NCI-H146 treated with DMSO at 0.1 percent for 48 hours (cell line): ENCODE measurements around the gene MOCOS.

Experiments used
- DNase-seq: peaks from one replicate; lab custom pipeline; 2025; ENCODE audit not compliant: unreplicated experiment; lab: John Stamatoyannopoulos, UW

MOCOS gene

DNA sequence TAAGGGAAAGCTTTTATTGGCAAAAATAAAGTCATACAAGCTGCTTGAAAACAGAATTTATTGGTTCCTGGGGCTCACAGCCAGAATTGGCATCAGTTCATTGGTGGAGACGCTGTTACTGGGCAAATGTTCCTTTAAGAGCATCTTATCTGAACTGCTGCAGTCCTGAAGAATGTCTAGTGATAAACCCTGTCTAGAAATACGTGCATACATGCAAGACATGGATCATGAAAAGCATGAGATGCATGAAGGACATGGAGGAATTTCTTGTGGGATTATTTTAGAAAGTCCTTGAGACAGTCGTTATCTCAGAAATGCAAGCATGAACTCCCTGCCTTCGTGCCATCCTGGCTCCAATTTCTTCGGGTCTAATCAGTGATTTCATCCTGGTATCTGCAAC is 77.7 kb downstream of the MOCOS start:
- no peak for DNase-seq

DNA sequence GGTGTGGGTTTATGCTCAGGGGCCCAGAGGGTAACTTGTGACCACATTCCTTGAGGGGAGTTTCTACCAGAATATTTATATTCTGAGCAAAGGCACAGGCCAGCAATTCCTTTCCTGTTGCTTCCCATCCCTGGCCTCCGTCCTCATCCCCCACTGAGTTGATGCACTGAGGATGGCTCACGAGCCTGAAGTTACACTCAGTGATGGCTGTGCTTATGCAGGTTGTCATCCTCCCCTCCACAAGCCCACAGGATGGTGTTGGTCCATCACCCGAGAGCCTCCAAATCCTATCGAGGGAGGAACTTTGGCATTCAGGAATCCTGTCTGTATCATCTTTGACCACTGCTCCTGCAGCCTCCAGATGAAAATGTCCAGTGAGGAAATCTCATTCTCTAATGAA is 81.9 kb downstream of the MOCOS start:
- DNase-seq = no peak

DNA sequence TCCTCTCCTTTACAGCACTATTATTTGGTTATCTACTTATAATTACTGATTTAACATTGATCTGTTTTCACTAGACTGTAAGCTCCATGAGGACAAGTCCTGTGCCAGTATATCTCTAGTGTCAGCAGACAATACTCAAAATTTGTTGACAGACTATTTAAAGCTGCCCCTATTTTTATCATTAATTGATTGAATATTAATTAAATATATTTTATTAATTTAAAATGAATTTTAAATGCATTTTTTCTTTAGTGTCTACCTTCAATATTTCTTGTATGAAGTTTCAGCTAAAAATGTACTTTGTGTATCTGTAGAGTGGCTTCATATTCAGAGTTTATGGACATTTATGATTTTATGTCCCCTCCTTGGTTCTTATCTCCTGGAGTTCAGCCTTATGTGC is 83.9 kb downstream of the MOCOS start:
- DNase-seq = no peak

DNA sequence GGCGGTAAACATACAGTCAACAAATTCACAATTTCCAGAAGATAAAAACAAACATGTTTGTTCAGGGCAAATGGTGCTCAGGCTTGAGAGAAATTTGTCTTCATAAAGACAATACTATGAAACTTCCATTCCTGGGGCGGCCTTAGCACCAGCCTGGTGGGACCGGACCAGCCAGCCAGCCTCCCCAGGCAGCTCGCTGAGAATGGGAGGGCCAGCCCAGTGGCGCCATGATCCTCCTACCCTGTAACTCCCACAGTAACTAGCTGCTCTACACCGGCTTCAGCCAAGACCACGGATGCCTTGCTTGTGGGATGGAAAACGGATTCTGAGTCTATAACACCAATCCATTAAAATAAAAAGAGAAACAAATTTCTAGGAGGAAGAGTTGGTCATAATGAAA is 86.0 kb downstream of the MOCOS start:
- DNase-seq = no peak

DNA sequence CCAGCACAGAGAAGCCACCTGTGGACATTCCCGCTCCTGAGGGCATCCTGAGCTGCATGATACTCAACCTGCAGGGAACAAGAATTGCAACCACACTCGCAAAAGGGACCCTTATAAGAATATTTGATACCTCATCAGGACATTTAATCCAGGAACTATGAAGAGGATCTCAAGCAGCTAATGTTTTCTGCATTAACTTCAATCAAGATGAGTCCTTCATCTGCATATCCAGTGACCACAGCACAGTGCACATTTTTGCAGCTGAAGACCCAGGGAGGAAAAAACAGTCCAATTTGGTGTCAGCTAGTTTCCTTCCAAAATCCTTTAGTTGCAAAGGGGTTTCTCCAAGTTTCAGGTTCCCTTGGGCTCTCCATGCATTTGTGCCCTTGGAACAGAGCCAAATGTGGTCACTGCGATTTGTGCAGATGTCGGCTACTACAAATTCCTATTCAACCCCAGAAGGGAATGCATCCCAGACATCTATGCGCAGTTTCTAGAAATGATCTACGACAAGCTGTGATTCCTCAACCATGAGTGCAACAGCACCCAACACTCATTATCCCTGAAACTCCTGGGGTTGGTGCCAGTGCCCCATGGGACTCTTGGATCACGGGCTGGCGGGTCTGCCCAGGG is 86.9 kb downstream of the MOCOS start:
- DNase-seq = no peak

DNA sequence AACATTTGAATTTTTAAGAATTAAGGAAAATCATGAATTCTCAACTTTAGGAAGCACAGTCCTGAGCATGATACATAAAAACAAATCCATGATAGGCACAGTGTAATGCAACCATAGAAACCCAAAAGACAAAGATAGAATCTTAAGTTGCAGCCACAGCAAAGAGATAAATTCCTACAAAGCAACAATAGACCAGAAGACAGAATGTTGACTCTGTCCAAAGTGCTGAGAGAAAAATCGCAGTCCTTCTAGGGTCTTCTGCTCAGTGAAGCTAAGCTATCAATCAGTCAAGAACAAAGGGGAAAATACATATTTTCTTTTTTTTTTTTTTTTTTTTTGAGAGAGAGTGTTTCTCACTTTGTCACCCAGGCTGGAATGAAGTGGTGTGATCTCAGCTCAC is 88.3 kb downstream of the MOCOS start:
- DNase-seq = no peak

DNA sequence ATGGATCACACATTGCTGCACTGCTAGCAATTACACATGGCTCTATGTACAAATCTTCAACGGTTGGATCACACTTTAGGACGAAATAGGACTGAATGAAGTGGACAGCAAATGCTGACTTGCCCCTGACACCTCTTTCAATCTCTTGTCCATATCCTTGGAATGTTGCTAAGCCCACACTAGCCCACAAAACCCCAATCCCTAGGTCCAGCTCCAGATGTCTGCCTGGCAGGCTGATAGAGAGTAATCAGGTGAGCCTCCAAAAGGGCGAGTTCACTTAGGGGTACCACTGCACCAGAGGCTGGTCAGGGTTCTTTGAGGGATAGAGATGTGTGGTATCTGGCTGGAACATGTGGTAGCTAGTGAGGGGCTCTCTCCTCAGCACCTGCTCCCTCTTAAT is 91.7 kb downstream of the MOCOS start:
- DNase-seq = no peak

DNA sequence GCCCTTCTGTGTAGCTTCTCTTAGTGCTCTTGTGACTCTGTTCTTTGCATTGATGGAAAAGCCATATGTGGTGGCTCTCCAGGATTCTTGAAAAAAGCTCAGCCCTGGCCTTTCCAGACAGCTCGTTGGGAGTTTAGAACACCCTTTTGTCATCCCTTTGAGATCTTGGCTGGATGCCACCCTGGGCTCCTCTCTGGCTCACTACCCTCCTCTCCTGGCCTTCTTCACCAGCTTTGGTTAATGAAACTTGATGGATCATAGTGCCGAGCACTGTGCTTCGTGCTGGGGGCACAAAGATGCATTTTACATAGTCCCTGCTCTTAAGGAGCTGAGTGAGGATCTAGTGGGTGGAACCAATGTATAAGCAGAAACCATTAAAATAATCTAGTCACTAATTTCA is 94.6 kb downstream of the MOCOS start:
- DNase-seq = no peak

DNA sequence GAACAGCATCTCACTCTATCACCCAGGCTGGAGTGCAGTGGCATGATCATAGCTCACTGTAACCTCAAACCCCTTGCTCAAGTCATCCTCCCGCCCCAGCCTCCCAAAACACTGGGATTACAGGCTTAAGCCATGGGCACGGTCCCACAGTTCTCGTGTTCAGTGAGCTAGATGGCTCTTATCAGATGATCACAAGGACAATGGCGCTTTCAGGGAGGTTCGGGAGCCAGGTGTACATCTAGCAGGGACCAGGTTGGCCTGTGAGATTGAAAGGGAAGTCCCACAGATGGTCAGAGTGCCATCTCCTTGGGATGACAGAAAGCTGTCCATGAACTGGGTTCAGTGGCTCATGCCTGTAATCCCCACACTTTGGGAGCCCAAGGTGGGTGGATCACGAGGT is 96.2 kb downstream of the MOCOS start:
- no peak for DNase-seq

DNA sequence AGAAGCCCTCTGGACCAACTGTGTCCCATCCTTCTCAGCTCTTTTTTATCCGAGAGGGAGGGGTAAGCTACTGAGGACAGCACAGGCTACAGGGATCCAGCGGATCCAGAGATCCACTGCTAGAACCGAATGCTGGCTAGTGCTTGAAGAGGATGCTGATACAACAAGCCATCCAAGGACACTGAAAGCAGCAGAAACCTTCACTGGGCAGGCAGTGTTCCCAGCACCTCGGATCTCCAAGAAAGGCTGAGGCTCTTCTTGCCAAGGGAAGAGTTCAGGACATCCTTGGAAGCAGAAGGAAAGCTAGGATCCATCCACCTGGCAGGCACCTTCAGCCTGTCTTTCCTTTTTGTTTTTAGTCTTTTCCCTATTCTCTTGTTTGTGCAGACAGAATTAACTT is 97.0 kb downstream of the MOCOS start:
- no peak for DNase-seq

DNA sequence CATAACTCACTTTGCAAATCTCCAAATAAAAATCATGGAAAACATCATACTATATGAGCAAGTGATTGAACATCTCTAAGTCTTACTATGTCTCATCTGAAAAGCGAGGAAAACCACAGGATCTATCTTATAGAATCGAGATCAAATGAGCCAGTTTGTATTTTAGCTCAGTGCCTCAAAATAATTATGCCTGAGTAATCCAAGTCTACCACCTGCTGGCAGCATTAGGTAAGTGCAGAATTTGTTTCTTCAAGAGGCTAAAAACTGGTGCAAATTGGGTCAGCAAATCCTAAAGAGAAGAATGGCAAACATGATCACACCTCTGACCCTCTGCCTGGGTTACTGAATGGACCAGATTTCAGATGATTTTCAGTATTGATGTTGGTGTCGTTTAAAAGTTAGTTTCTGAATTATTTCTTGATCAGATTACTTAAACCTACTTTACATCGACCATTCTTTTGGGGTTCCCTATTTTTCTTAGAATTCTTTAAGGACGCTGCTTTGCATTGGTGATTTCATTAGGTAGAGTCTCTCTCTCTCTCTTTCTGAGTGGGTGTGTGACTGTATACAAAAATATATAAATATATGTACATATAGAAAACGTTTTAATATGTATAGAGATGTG is 97.5 kb downstream of the MOCOS start:
- peak; percentile 80 for DNase-seq

DNA sequence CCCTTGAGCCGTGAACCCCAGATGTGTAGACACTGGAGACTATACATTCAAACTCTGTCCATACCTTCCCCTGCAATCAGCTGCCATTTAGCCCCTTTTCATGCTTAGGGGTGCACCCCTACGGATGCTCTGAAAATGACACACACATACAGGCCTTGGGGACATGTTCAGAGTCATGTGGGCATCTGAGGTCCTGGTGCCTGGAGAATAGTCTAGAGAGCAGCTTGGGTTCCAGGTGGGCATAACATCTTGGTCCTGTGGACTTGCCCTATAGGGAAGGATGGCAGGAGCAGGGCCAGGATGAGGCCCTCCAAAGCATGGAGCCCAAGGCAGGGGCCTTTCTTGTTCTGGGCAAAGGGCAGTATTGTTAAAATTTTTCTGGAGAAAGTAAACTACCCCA is 100.4 kb downstream of the MOCOS start:
- DNase-seq = no peak

DNA sequence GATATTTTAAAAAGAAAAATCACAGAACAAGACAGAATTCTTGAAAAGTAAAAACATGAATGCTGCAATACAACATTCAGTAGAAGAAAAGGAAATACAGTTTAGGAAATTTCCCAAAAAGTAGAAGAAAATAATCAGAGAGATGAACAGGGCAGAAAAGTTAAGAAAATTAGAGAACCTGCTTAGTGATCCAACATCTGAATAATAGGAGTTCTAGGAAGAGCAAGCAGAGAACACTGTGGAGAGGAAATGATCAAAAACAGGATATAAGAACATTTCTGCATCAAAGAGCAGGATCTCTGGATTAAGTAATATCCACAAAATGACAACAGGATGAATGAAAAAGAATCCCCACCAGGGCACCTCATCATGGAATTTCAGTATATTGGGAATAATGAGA is 101.4 kb downstream of the MOCOS start:
- no peak for DNase-seq

DNA sequence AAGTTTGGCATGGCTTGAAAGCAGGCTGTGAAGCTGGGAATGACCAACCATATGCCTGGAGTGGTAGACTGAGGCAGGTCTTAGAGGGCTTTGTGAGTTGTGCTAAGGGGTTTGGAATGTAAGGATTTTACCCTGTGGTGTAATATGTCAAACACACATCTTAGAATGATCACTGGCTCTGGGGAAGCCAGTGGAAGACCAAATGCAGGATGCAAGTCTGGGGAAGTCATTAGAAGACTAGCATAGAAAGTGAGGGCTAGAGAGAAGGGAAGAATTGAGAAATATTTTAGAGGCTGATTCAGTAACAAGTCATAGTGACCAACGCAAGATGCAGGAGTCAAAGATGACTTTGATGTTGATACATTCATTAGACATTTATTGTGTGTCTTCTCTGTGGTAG is 106.7 kb downstream of the MOCOS start:
- no peak for DNase-seq

DNA sequence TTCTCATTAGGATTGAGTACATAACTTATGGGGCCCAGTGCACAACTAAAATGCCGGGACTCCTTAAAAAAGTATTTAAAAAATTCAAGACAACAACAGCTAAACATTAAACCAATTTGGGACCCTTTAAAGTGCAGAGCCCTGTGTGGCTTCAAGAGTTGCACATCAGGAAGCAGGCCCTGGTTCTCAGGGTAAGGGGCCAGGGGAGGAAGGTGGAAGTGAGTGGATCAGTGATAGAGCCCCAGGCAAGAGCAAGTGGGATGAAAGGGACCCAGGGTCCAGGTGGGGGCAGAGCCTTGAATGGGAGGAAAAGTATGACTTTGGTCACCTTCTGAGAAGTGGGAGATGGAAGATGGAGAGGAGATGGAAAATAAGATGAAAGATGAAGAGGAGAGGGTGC is 107.9 kb downstream of the MOCOS start:
- no peak for DNase-seq

DNA sequence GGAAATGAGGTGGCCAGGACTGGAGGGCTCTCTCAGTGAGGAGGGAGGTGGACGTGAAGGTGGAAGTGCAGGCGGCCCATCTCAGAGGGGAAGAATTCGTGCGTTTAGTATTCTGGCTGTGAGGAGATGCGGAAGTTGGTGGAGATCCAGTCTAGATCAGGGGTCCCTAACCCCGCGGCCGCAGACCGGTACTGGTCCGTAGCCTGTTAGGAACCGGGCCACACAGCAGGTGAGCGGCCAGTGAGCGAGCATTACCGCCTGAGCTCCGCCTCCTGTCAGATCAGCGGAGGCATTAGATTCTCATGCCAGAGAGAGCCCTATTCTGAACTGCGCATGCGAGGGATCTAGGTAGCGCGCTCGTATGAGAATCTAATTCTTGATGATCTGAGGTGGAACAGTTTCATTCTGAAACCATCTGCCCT is 108.6 kb downstream of the MOCOS start:
- no peak for DNase-seq

DNA sequence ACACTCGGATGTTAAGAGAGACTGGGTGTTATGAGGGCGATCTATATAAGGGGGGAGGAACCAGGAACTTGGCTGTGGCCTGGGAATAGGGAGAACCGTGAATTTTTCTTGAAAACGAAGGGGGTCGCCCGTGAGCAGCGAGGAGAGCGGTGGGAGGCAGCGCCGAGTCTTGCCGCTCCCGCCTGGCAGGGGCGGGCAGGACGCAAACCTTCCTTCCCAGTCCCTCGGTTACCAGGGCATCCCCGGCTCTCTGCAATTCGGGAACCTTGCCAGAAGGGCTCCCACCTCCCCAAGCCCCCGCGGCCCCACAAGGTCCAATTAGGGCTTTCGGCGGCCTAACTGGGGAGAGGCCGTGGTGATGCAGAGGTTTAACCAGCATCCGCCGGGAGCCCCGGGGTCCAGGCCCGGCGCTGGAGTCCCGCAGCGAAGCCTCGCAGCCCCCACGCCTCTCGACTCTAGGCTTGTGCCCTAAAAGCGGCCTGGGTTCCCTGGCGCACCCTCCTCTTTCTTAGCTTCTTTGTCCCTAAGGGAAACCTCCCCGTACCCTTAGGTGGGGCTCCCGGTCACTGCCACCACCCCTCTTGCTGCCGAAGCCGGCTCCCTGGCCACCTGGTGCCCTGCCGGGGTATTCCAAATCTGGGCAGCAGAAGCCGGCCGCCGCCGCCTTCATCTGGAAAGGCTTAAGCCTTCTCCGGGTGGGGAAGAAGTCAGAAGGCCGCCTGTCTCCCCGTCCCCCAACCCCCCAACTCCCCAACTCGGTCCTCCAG is 109.5 kb downstream of the MOCOS start:
- DNase-seq = peak; percentile 80

DNA sequence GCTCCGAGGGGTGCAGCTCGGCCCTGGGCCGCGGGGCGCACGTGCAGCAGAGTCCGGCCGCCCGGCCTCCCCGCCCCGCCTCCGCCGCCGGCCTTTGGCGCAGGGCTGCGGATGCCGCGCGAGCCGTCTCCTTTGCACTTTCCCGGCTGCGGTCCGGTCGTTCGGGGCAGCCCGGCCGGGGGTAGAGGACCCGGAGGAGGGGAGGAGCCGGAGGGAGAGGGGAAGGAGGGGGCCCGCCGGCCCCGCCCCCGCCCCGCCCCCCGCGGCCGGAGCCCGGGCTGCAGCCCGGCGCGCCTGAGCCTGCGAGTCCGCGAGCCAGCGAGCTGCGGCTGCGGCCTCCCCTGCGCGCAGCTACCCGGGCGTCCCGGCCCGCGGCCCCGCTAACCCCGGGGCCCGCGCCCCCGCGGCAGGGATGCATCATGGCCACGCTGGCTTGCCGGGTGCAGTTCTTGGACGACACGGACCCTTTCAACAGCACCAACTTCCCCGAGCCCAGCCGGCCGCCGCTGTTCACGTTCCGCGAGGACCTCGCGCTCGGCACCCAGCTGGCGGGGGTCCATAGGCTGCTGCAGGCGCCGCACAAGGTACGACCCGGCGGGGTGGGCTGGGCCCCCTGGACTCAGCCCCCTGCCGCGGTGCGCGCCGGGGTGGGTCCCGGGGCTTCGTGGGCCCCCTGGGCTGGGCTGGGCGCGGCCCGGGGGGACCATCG is 110.3 kb downstream of the MOCOS start, which contains the start of gene FHOD3:
FHOD3 (plus strand) TSS at position 297 of the 709 bp plus-strand sequence; CDS start at position 420, 123 bp downstream.
- DNase-seq = peak; percentile 72

DNA sequence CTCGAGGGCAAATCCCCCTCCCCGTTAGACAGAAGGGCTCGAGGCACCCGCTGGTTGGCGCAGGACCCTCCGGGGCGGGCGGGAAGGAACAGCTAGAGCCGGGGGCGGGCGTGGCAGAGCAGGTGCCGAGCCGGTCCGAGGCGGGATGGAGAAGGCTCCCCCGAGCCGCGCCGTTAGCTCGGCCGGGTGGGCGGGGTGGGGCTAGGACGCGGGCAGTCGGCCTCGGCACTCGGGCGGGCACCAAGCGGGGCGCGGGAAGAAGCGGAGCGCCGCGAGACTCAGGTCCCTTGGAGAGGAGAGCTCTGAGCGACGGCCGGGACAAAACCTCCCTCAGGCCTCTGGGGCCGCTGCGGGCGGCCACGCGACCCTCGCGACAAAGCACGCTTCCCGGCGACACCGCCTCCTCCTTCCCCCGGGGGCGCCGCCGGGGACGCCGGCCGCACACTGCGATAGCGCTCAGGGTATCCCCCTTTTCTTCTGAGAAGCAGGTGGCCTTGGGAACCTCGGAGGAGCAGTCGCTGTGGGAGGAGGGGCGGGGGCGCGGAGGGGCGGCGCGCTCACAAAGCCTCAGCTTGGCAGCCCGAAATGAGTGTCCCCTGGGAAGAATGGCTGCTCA is 110.9 kb downstream of the MOCOS start:
- no peak for DNase-seq

DNA sequence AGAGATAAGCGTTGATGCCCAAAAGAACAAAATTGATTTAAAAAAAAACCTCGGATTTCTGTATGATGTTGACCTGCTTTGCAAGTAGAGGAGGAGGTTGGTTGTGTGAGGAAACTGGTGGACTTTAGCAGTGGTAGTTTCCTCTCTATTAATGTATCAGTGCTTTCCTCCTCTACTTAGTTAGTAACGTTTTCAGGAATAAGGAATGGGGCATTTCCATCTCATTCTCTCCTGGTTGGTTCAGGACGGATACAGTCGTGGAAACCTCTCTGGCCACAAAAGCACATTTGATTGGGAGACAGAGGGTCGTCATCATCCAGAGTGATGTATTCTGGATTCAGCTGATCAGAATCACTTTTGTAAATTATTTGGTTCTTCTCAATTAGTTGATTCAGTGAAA is 111.7 kb downstream of the MOCOS start:
- DNase-seq = no peak

DNA sequence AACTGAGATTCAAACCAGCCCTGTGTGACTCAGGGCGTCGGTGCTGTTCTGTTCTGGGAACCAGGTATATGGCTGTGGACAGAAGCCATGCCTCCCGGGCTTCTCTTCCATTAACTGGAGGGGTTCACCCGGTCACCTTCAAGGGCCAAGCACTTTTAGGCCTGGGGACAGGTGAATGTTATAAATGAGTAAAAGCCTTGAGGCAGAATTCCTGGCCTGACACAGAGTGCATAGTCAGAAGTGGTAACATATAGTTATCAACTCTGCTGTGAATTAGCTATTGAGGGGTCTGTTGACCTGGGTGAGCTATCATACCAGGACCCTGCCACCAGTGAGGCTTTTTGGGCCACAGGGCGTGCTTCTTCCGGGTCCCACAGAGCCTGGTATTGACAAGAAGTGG is 112.9 kb downstream of the MOCOS start:
- DNase-seq = no peak
